Measurements from ENCODE around the gene KIF15. TPM values are rescaled to one million over a fixed set of nuclear protein-coding genes. Genes with fewer than 3 reads are reported as not detected.

KIF15 gene, protein sequence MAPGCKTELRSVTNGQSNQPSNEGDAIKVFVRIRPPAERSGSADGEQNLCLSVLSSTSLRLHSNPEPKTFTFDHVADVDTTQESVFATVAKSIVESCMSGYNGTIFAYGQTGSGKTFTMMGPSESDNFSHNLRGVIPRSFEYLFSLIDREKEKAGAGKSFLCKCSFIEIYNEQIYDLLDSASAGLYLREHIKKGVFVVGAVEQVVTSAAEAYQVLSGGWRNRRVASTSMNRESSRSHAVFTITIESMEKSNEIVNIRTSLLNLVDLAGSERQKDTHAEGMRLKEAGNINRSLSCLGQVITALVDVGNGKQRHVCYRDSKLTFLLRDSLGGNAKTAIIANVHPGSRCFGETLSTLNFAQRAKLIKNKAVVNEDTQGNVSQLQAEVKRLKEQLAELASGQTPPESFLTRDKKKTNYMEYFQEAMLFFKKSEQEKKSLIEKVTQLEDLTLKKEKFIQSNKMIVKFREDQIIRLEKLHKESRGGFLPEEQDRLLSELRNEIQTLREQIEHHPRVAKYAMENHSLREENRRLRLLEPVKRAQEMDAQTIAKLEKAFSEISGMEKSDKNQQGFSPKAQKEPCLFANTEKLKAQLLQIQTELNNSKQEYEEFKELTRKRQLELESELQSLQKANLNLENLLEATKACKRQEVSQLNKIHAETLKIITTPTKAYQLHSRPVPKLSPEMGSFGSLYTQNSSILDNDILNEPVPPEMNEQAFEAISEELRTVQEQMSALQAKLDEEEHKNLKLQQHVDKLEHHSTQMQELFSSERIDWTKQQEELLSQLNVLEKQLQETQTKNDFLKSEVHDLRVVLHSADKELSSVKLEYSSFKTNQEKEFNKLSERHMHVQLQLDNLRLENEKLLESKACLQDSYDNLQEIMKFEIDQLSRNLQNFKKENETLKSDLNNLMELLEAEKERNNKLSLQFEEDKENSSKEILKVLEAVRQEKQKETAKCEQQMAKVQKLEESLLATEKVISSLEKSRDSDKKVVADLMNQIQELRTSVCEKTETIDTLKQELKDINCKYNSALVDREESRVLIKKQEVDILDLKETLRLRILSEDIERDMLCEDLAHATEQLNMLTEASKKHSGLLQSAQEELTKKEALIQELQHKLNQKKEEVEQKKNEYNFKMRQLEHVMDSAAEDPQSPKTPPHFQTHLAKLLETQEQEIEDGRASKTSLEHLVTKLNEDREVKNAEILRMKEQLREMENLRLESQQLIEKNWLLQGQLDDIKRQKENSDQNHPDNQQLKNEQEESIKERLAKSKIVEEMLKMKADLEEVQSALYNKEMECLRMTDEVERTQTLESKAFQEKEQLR (N-terminal part only)
- total RNA-seq (2022; extraction: Qiagen RNA extraction), result 9.2 to 11.4 TPM (median 10.5 TPM) in 5 replicates

DNA sequence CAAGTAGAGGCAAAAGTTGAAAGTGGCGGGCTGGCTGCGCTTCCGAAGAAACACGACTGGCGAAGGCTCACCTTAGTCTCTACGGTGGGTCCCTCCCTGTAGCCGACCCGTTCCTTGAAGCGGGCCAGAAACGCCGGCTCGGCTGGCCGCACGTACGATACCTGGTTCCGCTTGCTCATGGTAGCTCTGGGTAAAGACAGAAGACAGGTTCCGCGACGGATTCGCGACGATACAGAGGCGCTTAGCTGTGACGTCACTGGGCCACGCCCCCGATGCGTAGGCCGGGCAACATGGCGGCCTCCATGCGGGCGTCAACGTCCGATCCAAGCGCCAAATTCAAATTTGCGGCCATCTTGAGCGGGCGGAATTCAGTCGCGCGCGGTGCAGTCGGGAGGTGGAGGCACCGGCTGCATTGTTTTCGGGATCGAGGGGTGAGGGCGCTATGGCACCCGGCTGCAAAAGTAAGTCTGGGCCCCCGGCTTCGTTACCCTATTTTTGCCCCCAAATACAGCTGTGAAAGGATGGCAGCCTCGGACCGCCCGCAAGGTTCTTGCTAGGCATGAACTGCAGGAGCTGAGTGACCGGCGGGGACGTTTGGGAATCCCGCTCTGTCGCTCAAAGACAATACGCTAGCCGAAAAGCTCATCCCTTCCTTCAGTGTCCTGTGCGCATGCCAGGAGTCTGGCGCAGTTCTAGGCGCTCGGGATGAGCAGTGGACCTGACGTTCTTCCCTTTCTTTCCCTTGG, at the start of gene KIF15, which contains the start of gene KIAA1143:
KIF15 (plus strand) TSS at position 371 of the 746 bp plus-strand sequence; CDS start at position 443, 72 bp downstream.
KIAA1143 (minus strand) TSS at position 196 of the 746 bp plus-strand sequence; CDS start at position 179, 17 bp downstream.

DNA sequence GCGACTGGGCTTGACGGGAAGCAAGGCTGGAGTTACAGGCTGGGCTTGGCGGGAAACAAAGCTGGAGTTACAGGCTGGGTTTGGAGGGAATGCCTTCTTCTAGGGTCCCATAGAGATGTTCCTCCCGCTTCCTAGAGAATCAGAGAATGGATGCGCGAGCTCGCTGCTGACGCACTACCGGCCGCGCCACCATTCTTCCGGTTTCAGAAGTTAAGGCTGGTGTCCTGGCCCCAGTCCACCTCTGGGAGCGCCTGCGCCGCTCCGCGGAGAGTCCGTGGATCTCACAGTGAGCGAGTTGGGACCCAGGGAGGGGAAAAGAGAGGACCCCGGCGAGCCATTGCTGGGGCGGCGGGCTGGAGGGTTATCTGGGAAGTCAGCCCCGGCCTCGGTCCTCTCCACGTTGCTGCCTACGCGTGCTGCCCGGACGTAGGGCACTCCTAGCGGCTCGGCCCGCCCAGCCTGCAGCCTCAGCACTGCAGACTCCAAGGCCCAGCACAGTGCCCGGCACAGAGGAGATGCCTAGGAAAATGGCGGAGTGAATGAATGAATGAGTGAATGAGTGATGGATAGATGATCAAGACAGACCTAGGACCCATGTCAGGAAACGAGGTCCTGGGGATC, 49.0 kb upstream of the KIF15 start, which contains the start of gene ZNF502:
ZNF502 (plus strand) TSS at position 206 of the 621 bp plus-strand sequence. CDS start 7,602 bp downstream, outside the sequence.

DNA sequence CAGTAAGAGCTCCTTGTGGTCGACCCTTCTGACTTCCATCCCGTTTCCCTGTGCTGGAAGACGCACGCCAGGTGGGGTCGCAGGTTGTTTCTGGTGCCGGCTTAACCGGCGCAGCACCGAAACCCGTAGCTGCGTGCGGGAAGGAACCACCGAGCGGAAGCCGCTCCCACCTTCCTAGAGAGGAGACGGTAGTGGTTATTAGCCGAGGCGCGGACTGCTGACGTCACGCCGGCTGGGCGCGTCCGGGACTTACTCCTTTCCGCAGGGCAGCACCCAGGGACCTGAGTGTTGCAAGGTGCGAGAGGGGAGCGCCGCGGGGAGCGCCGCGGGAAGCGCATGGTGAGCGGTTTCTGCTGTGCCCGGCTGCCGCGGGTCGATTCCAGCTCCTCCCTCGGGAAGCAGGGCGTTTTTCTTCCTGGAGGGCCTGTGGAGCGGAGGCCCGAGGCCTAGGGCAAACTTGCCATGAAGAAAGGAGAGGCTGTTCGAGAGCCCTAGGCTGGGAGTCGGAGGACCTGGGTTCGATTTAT, 32.1 kb upstream of the KIF15 start, which contains the start of gene ZNF501:
ZNF501 (plus strand) TSS at position 252 of the 527 bp plus-strand sequence. CDS start 4,787 bp downstream, outside the sequence.

DNA sequence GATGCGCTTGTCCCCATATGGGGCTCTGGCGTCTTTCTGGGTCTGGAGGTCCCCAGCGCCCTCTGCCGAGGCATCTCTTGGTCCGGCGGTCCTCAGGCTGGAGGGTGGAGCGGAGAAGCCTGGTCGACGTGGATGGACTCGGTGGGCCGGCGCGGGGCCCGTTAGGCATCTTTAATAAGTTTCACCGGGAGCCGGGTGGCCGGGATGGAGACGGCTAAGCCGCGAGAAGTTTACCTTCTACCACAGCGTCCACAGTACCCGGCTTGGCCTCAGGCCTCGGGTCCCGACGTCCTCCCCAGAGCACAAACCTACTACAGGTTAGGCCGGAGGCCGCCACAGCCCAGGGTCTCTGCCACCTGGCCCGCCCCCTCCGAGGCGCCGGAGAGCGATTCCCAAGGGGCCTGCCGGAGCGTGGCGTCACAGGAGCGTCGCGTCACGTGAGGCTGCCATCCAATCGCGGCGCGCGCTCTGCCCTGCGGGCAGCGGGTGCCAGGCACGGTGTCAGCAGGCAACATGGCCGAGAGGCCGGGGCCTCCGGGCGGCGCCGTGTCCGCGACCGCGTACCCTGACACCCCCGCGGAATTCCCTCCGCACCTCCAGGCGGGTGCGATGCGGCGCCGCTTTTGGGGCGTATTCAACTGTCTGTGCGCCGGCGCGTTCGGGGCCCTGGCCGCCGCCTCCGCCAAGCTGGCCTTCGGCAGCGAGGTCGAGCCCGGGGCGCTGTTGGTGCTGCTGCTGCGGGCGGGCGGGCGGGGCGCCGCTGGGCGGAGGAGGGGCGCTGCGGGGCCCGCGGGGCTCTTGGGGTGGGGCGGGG, 100.0 kb downstream of the KIF15 start, which contains the start of gene TMEM42:
TMEM42 (plus strand) TSS at position 501 of the 814 bp plus-strand sequence; CDS start at position 514, 13 bp downstream.

DNA sequence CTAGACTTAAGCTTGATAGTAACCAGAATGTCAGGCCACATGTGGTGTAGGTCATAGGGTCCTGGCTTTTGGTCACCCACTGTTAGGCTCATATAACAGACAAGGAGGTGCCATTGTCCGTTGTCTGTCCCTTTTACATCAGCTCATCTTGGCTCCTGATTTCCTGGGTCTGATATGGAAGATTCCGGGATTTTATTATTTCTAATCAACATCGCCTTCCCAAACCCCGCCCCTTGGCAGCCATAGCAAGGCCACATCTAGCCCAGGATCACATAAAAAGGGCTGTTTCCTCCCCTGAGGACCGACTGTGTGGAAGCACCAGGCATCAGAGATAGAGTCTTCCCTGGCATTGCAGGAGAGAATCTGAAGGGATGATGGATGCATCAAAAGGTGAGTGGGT, 112.7 kb downstream of the KIF15 start, which contains the start of gene TGM4:
TGM4 (plus strand) TSS at position 301 of the 400 bp plus-strand sequence; CDS start at position 372, 71 bp downstream.

Other genes starting within 250 kb of the KIF15 start
- gene ZKSCAN7, start 206.6 kb upstream of the KIF15 start, total RNA-seq (2022; extraction: Qiagen RNA extraction), result not detected in 5 replicates
- gene ZNF660, start 176.8 kb upstream of the KIF15 start, total RNA-seq (2022; extraction: Qiagen RNA extraction), result not detected in 5 replicates
- gene ZNF197, start 136.8 kb upstream of the KIF15 start, total RNA-seq (2022; extraction: Qiagen RNA extraction), result 1.4 to 2.4 TPM (median 2.0 TPM) in 5 replicates
- 5.1 to 6.5 TPM (median 5.4 TPM) in 5 replicates for gene ZNF35, start 113.1 kb upstream of the KIF15 start, total RNA-seq (2022; extraction: Qiagen RNA extraction)
- gene ZNF502, start 49.1 kb upstream of the KIF15 start, total RNA-seq (2022; extraction: Qiagen RNA extraction), result 1.6 to 2.2 TPM (median 1.6 TPM) in 5 replicates
- gene ZNF501, start 32.2 kb upstream of the KIF15 start, total RNA-seq (2022; extraction: Qiagen RNA extraction), result 0.02 TPM in 1 of 5 replicates, not detected in the others
- gene KIAA1143, start 175 bp upstream of the KIF15 start, total RNA-seq (2022; extraction: Qiagen RNA extraction), result 13.2 to 20.8 TPM (median 20.2 TPM) in 5 replicates
- gene TMEM42, start 100.1 kb downstream of the KIF15 start, total RNA-seq (2022; extraction: Qiagen RNA extraction), result 7.9 to 10.9 TPM (median 10.6 TPM) in 5 replicates
- gene TGM4, start 112.8 kb downstream of the KIF15 start, total RNA-seq (2022; extraction: Qiagen RNA extraction), result 0.25 to 0.39 TPM (median 0.27 TPM) in 5 replicates
- gene ZDHHC3, start 214.4 kb downstream of the KIF15 start, total RNA-seq (2022; extraction: Qiagen RNA extraction), result 40.0 to 48.4 TPM (median 46.8 TPM) in 5 replicates
- gene EXOSC7, start 214.4 kb downstream of the KIF15 start, total RNA-seq (2022; extraction: Qiagen RNA extraction), result 40.7 to 50.3 TPM (median 41.1 TPM) in 5 replicates